Fibroblast of skin of scalp (primary cell): ENCODE data around the gene VPS41.

ENCODE experiments used
- DNase-seq: peaks from one replicate; pipeline ENCODE4 v3.0.0-alpha.2; 2013

VPS41 gene

DNA sequence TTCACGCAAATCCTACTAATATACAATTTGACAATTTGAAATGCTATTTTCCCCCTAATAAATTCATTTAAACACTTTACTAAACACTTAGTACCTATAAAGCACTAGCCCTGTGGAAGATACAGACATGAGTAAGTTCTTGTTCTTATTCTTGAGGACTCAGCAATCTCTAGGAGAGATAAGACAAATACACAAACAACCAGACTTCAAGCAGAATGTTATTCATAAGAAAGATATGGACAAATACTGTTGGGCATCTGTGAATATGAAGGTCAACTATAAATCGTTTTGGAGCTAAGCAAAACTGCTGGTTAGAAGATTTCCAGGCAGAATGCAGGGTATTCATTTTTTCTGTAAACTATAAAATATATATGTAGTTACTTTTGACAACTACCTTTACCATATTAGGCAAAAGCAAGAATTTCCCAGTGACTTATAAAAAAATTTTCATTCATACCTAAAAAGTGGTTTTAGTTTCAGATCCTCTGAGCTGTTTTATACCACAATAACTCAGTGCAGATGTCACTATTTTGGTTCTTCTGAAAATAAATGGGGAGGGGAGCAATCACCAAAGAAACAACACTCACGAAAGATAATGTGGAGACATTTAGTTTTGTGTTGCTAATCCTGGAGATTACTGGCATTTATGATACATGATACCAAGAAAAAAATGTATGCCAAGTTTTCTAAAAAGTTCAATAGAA, 3.8 kb downstream of the VPS41 start:
- no peak for DNase-seq

GRCh38 chr7:38903057-38903456, 5.9 kb downstream of the VPS41 start:
- DNase-seq, result peak; percentile 21

GRCh38 chr7:38902449-38902848, 6.5 kb downstream of the VPS41 start:
- peak; percentile 34 for DNase-seq

- DNase-seq, result peak; percentile 70
Observed at GRCh38 chr7:38893061-38893460, 15.9 kb downstream of the VPS41 start.

GRCh38 chr7:38890597-38890996, 18.4 kb downstream of the VPS41 start:
- DNase-seq, result no peak

- DNase-seq, result no peak
Observed at GRCh38 chr7:38889872-38890432, 19.0 kb downstream of the VPS41 start.

DNA sequence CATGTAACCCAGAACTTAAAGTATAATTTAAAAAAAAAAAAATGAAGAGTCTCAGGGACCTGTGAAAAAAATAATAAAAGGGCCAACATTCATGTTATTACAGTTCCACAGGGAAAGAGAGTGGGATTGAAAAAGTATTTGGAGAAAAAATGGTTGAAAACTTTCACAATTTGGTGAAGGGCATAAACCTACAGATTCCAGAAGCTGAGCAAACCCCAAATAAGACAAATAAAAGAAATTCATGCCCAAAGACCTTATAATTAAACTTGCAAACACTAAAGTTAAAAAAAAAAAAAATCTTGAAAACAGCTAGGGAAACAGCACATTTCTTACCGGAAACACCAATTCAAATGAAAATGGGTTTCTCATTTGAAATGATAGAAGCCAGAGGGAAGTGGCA, 19.9 kb downstream of the VPS41 start:
- DNase-seq, result no peak

DNA sequence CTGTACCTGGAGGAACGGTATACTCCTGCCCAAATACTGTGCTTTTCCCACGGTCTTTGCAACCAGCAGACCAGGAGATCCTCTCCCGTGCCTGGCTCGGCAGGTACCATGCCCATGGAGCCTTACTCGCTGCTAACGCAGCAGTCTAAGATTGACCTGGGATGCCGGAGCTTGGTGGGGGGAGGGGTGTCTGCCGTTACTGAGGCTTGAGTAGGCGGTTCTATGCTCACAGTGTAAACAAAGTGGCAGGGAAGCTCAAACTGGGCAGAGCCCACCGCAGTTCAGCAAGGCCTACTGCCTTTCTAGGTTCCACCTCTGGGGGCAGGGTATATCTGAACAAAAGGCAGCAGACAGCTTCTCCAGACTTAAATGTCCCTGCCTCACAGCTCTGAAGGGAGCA, 22.7 kb downstream of the VPS41 start:
- no peak for DNase-seq

- no peak for DNase-seq
Observed at GRCh38 chr7:38883706-38884105, 25.3 kb downstream of the VPS41 start.

- no peak for DNase-seq
Observed at GRCh38 chr7:38881947-38882684, 26.9 kb downstream of the VPS41 start.

DNA sequence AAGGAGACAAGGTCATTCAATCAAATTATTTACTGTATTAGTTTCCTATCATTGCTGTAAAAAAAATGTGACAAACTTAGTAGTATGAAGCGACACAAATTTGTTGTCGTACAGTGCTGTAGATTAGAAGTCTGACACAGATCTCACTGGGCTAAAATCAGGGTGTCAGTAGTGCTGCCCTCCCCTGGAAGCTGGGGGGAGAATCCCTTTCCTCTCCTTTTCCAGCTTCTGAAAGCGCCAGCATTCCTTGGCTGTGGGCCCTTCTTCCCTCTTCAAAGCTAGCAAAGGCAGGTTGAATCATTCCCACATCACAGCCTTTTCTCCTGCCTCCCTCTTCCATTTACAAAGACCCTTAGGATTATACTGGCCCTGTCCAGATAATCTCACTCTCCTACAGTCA, 28.0 kb downstream of the VPS41 start:
- DNase-seq, result no peak

- no peak for DNase-seq
Observed at GRCh38 chr7:38880454-38880853, 28.5 kb downstream of the VPS41 start.

DNA sequence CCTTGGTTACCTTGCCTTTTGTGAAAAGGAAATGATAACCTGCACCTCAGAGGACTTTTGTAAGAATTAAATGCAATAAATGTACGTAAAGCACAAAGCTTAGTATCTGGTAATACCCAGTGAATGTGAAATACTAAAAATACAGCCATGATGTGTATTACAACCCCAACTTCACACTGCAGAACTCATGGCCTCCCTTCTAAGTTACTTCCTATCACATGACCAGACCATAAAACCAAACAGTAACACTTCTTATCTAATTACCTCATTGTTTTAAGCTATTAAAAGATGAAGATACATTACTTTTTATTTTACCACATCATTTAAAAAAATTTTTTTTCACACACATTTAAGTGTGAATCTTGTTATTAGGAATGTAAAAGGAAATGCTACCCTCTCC, 29.0 kb downstream of the VPS41 start:
- DNase-seq, result no peak

DNA sequence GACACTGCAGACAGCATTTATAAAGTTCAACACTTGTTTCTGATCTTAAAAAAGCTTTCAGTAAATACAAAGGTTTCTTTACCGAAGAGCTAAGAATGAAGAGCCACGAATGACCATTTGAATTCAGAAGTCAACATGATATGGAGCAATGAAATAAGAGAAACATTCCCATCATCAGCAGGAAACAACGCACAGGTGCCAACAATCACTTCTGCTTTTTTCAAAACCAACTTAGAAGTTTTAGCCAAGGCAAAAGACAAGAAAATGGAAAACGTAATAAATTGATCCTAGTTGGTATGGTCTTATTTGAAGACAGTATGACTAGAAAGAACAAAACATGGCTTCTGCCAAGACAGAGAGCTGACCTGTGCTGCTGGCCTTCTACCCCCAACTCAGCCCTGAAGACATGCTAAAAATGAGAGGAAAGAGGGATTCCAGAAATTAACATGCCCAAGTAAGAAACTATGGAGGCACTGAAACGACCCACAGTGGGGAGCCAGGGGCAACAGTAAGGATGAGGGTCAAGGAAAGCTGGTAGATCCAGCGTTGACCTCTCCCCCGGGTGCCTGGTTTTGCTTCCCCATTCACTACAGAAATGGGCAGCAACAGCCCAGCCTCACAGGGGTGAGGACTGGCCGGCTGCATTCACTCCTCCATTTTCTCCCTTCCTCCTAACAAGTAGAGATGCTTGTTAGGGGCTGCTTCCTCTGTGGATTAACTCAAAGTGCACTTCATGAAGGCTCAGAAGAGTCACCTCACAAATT, 30.1 kb downstream of the VPS41 start:
- DNase-seq, result no peak

- DNase-seq, result no peak
Observed at GRCh38 chr7:38873433-38873832, 35.6 kb downstream of the VPS41 start.

DNA sequence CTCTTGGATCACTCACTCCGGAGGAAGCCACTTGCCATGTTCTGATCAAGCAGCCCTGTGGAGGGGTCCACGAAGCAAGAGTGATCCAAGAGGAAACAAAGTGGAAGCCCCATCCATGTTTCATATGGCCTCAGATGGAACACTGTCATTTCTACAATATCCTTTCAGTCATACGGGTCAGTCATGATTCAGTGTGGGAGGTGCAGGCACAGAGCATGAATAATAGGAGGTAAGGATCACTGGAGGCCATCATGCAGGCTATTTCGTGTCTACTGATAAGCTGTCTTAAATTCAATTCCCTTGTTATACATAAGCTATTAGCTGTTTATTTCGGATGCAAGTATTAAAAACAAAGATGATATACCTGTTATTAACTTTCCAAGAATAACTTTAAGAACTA, 36.8 kb downstream of the VPS41 start:
- no peak for DNase-seq

DNA sequence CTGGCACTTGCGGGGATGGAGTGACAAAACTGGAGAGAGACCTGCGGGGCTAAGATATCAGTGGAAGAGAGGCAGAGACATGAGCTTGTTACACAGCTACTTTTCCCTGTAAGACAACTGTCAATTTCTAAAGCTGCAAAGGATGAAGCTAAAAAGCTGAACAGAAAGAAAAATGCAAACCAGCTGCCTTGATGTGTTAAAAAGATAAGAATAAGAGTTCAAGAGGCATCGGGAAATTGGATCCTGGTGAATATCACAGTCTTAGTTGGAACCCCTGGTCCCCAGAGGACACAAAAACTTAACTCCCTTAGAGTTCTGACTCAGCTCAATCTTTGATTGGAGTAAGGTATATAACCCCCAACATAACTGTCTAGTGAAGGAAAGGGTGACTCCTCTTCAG, 38.8 kb downstream of the VPS41 start:
- peak; percentile 27 for DNase-seq

DNA sequence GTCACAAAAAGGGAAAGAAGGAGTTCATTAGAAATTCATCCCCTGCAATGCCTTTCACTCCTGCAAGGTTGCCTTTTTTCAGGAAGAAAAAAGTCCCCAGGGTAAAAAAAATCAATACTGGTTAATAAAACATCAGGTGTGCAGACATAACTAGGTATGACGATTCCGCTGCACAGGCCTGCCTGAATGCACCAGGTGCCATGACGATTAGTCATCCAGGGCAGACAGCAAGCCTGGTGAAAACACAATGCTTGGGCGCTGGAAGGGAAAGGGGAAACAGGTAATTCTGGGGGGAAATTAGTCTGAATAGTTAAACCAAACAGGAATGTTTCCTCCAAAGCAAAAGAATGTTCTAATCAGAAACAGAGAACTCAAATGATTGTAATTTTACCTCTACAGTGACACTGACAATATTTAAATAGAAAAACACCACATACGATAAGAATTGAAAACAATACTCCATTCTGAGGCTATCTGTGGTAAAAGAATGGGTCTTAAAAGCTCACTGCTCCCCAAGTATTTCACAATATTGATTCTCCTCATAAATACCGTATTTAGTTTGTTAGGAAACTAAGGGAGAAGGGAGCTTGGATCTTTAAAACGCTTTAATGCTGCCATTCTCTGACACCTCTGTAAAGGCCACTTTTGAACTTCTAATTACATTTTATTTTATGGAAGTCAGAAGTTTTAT, 45.2 kb downstream of the VPS41 start:
- DNase-seq, result no peak

GRCh38 chr7:38862666-38863065, 46.3 kb downstream of the VPS41 start:
- no peak for DNase-seq

GRCh38 chr7:38858259-38858884, 50.6 kb downstream of the VPS41 start:
- DNase-seq, result peak; percentile 36

GRCh38 chr7:38855867-38856266, 53.1 kb downstream of the VPS41 start:
- no peak for DNase-seq

DNA sequence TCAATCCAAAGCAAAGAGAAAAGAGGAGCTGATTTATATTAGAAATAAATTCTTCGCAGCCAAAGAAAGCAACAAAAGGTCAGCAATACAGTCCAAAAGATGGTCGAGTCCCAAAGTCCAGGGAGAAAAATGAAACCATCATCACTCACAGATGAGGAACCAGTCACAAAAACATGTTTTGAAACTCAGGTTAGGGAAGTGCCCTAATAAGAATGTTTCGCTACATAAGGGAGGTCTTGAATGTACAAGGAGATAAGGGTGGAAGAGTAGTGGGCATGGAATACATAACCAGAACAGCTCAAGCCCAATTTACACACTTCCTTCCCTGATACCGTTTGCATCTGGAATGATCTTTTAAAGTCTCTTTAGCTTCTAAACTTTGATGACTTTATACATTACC, 53.6 kb downstream of the VPS41 start:
- no peak for DNase-seq
